Cardiac septum (tissue), 1 donor: Measurements from ENCODE around the gene IL6R. TPM values are rescaled to one million over a fixed set of nuclear protein-coding genes. Genes with fewer than 3 reads are reported as not detected.
"Not testable (repeated sequence)": the region's sequence is repeated elsewhere in the genome, so short reads cannot be mapped to it uniquely, and the experiment has no call there.

ENCODE experiments used
- DNase-seq: peaks from one replicate; pipeline ENCODE4 v3.0.0-alpha.2; 2020; ENCODE audit warnings: low spot score
- intact Hi-C: fragments of 100-400 bp; cut with DNase I; formaldehyde crosslinking; loops from one replicate; pipeline ENCODE4 v1.14.0; 2022
- total RNA-seq: library from RNA; stranded (reverse); fragmentation: NEBNext Ultra II Directional; extraction: Animal tissue kit (Norgen Biotek cat#: 25700); gene quantifications from one replicate; pipeline ENCODE4 v1.2.1, GENCODE V29; 2021
- donor health status: DM: no; HTN: no; CAD: no.

The IL6R gene
- total RNA-seq, 1 donor from 2014 or later, result 5.2 TPM

DNA sequence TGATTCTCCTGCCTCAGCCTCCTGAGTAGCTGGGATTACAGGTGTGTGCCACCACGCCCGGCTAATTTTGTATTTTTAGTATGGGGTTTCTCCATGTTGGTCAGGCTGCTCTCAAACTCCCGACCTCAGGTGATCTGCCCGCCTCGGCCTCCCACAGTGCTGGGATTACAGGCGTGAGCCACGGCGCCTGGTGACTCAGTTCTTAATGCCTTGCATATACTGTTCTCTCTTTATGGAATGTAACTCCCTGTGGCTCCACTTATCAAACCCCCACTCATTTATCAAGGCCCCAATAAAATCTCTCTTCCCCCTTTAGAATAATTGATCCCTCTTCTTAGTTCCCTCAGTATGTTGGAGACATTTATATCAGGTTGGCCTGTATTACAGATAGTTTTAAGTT lies 16.9 kb downstream of the IL6R start:
- DNase-seq, intact Hi-C loops: not testable (repeated sequence)

DNA sequence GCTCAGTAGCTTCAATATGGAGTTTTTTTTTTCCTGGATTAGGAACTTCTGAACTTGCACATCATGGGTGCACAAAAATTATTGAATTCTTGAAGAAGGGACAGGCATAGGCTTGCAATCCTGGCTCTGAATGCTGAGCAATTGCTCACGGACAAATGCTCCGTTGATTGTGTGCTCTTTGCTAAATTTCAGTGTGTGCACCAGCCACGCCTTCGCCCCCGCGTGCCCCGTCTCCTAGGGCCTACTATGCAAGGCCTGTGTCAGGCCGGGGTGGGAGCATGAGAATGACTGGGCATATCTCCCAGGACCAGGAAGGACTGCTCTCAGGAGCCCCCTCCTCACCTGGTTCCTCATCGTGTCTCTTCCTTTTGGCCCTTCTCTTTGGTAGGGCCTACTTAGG lies 17.4 kb downstream of the IL6R start:
- intact Hi-C loops, result no loop called here
- DNase-seq, result no peak

DNA sequence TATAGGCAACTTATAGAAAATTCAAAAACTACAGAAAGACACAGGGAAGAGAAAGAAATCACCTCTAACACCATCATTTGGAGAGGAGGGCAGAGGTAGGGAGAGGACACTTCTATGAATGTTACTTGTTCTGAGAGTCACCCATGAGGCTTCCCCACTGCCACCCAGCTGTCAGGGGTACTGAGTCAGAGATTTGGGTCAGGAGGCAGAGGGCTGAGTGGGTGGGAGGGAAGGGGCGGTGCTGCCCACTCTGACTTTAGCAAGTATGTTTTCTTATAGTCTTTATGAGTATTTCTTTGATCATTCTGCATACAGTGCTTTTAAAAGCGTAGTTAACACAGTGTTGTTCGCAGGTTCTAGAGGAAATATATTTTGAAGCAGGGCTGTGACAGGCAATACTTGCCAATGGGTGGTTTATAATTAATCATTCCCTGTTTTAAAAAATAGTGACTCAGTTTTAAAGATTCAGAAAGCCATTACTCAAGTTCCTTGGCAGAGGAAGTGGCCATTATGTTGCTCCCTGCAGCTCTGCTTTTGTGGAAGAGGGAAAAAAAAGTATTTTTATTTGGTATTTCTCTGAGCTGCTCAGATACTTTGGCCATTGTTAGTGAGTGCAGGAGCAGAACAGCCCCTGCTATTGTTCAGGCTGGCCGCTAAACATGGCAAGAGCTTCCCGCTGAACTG lies 18.3 kb downstream of the IL6R start:
- intact Hi-C loops, result no loop called here
- no peak for DNase-seq

DNA sequence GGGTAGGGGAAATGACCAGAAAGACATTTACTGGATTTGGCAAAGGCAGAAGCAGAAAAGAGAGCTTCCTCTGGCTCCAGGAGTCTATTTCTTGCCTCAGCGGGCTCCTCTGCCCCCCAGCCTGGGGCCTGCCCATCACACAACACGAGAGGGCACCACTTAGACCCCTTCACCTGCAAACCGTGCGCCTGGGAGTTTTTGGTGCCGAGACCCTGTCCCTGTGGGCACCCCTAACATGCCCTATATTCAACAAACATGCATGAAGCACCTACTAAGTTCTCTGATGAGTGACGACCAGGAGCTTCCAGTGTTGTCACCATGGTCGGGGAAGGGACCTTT lies 18.8 kb downstream of the IL6R start:
- intact Hi-C loops, result no loop called here
- no peak for DNase-seq

DNA sequence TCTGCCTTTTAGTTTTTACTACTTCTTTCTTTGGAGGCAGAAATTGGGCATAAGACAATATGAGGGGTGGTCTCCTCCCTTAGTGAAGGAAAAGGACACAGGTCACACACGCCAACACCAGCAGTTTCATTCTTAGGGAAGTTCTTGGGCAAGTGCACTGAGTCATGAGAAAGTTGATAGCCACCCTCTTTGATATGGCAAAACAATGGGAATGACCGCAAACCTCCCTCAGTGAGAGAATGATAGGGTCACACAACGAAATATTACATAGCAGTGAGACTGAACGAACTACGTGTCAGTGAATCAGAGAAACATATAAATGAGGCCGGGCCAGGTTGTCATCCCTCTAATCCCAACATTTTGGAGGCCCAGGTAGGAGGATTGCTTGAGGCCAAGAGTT lies 20.0 kb downstream of the IL6R start:
- DNase-seq, result no peak
- intact Hi-C loops, result no loop called here

DNA sequence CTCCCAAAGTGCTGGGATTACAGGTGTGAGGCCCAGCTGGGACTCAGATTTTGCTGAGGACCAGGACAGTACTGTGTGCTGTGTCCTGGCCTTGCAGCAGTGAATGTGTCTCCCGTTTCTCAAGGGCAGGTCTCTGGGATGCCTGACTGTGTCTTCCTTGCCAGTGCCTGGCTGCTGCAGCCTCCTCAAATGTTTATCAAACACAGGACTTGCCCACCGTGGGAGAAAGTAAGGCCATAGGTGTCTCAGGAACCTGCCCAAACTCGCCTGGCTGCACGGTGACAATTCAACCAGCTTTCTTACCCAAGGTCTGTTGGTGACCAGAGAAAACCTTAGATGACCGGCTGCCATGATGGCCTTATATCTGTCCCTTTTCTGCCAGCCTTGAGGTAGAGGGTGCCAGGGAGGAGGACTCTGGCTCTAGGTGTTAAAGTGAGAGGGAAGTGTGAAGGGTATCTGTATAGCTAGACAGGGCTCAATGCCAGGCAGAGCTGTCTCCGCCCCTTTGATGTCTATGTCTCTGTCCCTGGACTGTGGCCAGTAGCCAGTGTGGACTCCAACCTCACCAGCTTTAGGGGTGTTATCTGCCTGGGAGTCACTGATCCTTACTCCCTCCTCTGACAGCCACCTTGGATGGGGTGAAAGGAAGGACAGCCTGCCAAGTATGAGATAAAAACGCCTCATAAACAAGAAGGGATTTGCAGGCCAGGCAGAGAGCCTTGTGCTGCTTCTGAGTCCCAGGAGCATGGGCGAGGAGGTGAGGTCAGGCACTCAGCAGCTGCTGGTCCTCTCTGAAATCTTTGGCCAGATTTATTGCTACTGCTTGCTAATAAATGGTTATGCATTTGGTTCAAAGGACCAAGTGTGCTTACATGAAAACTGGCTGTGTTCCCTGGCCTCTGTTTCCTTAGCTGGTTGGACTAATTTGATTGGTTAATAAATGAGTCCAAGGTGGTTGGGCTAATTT lies 22.3 kb downstream of the IL6R start:
- intact Hi-C loops, result no loop called here
- no peak for DNase-seq

DNA sequence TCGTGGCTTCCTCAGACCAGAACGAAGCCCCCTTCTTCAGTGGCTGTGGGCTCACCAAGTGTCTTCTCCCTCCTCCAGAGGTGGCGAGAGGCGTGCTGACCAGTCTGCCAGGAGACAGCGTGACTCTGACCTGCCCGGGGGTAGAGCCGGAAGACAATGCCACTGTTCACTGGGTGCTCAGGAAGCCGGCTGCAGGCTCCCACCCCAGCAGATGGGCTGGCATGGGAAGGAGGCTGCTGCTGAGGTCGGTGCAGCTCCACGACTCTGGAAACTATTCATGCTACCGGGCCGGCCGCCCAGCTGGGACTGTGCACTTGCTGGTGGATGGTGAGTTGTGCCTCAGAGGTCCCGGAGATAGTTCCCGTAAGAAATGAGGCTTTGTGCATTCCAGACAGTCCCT lies 24.0 kb downstream of the IL6R start:
- no peak for DNase-seq
- intact Hi-C loops, result no loop called here

DNA sequence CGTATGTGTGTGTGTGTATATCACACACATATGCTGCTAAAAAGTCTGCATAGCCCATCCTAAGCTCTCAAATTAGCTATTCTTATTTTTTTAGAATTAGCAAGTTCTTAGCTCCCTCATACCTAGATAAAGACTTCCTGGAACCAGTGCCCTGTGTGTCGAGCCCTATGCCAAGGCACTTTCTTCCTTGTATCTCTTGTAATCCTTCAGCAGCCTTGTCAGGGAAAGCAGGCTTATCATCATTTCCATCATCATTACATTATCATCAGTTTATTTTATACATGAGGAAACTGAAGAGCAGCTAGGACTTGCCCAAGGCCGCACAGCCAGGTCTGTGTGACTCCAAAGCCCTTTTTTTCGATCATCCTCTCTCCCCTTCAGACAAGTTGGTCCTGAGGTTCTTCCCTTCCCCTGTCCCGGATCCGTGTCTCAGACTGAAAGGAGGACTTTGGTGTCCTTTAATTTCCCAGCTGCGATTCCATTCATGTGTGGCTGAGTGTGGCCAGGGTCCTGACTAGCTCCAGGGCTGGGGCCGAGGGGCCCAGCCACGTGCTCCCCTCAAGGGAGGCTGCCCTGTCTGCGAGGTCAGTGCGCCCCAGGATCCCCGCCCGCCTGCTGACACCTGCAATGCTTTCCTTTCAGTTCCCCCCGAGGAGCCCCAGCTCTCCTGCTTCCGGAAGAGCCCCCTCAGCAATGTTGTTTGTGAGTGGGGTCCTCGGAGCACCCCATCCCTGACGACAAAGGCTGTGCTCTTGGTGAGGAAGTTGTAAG lies 24.9 kb downstream of the IL6R start:
- no peak for DNase-seq
- intact Hi-C loops, result no loop called here

DNA sequence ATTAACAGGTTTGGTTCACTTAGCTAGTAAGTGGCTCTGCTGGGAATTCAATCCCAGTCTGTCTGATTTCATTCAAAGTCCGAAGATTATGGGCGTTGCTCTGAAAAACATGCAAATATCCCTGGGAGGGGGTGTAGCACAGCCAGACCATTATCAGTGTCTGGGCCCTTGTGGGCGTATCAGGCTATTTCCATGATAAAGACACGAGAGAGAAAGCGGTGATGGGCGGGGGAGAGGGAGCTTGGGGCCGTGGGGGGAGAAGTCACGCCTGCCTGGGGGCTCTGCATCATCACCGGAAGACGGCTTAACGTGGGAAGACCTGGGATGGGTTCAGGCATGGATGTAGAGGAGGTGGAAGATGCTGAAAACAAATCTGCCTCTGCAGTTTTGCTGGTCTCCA lies 25.8 kb downstream of the IL6R start:
- no peak for DNase-seq
- intact Hi-C loops, result no loop called here

DNA sequence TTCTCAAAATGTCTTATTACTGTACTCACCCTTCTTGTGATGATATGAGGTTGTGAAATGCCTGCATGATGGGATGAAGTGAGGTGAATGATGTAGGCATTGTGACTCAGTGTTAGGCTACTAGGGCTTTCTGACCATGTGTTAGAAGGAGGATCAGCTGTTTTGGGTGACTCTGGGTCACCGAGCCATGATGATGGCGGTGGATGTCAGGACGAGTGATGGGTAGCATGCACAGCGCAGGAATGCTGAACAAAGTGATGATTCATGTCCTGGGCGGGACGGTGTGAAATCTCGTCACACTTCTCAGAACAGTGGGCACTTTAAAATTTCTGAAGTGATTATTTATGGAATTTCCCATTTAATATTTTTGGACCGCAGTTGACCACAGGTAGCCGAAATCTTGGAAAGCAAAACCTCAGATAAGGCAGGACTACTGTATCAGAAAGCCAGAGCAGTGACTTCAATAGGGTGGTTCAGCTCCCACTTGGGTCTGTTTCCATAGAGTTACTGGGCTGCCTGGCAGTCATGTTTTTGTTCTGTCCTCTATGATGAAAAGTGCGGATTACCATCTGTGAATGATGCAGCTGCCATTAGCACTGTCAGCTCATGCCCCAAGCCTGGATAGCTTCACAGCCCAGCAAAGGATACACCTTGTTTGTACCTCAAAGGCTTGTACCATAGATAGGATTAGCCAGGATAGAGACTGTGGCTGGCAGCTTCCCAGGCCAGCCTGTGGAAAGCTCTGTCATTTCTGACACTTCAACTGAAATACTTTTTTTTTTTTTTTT lies 26.6 kb downstream of the IL6R start:
- intact Hi-C loops, result no loop called here
- no peak for DNase-seq

DNA sequence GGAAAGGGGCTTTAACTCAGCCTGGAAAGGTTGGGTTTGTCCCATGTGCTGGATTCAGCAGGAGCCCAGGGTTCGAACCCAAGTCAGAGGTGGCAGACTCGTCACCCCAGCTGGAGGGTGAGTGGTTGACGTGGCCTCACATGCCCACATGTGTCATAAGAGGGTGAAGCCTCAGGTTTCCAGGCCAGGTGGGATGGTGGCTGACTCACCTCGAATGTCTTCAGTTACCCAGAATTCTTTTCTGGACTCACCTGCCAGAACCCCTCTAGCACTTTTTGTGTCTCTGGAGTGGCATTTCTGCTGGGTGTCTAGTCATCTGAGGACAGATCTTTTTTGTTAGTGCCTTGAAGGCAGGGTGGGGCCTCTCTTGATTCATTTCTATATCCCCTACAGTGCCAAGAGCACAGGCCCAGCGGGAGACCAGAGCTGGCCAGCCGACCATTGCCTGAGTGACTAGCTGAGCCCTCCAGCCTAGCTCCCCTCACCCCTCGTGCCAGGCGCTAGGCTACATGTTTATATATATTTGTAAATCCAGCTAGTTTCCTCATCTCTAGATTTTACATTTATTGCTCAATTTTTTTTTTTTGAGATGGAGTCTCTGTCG lies 28.1 kb downstream of the IL6R start:
- DNase-seq, result no peak
- intact Hi-C loops, result no loop called here

DNA sequence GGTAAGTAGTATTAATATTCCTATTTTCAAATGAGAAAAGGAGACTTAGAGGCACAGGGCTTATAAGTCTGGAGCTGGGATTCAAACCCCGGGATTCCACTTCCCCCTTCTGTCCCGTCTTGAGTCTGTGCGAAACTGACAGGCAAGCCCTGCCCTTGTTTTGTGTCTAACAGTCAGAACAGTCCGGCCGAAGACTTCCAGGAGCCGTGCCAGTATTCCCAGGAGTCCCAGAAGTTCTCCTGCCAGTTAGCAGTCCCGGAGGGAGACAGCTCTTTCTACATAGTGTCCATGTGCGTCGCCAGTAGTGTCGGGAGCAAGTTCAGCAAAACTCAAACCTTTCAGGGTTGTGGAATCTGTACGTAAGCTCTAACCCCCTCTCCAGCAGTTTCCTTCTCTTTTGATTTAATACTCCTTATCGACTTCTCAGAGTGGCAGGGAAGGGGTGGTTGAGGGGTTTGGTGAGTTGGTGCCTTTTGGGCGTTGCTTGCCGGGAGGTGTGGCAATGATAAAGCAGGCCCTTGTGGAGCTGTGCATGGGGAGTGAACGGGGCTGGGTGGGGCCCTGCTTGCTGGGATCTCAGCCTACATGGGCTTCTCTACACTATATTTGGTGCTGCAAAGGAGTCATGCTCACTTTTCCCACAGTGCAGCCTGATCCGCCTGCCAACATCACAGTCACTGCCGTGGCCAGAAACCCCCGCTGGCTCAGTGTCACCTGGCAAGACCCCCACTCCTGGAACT lies 29.4 kb downstream of the IL6R start:
- intact Hi-C loops, result loop anchor here (1.0 kb wide), 2 partner anchors 15 to 28 kb away; no protein-coding TSS in a partner anchor
- DNase-seq, result no peak

DNA sequence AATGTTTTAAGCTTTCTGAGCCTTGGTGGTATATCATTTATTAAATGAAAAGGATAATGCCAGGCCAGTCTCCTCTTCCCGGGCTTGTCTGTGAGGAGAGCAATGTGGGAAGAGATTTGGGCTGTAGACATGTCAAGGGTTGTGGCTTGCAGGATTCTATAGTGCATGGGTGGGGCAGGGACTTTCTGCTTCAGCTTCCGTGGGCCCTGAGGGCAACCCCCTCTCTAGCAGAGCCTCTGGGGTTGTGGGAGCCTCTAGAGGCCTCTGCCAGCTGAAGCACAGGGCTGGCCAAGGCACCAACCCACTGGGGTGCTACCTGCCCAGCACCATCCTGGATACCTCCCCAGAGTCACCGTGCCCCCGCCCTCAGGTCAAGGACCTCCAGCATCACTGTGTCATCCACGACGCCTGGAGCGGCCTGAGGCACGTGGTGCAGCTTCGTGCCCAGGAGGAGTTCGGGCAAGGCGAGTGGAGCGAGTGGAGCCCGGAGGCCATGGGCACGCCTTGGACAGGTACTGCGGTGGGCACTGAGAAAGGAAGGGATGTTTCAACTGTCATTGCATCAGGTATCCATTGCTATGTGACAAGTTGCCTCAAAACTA lies 30.6 kb downstream of the IL6R start:
- intact Hi-C loops, result no loop called here
- DNase-seq, result no peak

DNA sequence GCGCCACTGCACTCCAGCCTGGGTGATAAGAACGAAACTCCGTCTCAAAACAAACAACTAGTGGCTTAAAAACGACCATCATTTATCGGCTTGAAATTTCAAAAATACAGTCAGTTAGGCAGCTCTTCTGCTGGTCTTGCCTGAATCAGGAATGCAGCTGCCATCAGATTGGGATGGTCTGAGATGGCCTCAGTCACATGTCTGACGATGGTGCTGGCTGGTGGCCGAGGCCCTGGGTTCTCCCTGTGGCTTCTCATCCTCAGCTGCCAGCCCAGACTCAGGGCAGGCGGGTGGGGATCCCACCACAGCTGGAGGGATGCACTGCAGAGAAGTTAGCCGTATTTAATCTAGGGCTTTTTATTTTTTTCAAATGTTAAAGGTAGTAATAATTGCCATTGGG lies 31.3 kb downstream of the IL6R start:
- DNase-seq, result no peak
- intact Hi-C loops, result no loop called here

DNA sequence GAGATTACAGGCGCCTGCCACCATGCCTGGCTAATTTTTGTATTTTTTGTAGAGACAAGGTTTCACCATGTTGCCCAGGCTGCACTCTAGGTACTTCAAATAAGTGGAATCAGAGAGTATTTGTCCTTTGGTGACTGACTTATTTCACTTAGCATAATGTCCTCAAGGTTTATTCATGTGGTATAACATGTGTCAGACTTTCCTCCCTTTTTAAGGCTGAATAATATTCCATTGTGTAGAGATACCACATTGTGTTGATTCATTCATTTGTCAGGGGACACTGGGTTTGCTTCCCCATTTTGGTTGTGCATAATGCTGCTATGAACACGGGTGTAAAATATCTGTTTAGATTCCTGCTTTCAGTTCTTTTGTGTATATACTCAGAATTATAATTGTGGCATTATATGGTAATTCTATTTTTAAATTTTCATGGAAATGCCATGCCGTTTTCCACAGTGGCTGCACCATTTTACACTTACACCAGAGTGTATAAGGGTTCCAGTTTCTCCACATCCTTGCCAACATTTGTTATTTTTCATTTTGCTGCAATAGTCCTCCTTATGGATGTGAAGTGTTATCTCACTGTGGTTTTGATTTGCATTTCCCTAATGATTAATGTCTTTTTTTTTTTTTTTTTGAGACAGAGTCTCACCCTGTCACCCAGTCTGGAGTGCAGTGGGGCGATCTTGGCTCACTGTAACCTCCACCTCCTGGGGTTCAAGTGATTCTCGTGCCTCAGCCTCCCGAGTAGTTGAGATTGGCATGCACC lies 35.1 kb downstream of the IL6R start:
- DNase-seq, result no peak
- intact Hi-C loops, result no loop called here

DNA sequence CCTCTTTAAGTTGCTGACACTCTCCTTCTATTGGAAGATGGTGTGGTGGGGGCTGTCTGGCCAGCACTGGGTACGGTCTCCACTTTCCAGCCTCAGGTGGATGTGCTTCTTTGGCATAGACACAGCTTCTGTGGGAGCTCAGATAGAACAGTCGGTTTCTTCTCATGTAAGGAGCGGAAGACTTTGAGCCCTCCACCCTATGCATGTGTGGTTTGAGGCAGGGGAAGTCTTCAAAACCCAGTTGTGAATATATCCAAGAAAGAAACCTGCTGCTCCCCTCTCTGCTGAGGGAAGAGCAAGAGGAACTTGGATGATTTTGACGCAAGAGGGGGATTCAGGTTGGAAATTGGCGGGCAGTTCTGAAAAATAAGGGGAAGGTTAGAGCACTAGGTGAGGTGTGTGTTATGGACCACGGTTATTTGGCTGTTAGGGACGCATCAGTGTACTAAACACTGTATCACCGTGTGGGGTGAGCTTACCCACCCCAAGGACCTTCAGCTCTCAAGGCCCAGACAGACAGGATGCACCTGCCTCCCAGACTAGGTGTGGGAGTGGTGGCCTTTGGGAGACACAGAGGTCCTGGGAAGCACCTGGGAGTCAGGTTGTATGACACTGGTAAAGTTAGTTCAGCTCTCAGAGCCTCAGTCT lies 36.2 kb downstream of the IL6R start:
- DNase-seq, result no peak
- intact Hi-C loops, result no loop called here
